ENCODE results near the gene PRRT4.

The PRRT4 gene

DNA sequence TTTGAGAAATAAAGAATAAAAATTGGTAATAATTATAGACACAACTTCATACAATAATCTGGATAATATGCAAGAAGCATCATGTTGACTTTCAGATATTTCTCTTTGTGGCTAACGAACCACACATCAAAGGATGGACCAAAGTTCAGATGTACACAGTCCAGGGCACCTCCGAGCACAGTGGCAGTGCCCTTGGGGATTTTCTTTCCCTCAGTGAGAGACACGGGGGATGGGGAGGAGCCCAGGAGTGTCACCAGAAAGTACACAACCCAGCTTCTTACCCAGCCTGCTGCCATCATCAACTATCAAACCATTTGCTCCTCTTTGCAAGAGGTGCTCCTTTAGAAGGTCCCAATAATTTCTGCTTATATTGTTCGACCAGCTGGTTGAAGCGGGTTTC, 51.0 kb downstream of the PRRT4 start:
- Histone ChIP-seq H3K27ac (no peak overlapping the region), H3K27me3 (no peaks in the 10 kb centered on the region), H3K4me3 (ENCODE audit: low read depth in 1 of 2, low read length in 1 of 2) (no peak overlapping the region), H3K9me3 (no peaks in the 10 kb centered on the region), H3K4me1 (ENCODE audit: control insufficient read depth in 1 of 2, insufficient read depth in 1 of 2, low read depth in 1 of 2, low read length in 1 of 2) (no peaks in the 10 kb centered on the region), H3K36me3 (peaks cover 50% of the 10 kb centered on the region)
- TF ChIP-seq, protein P1, sequence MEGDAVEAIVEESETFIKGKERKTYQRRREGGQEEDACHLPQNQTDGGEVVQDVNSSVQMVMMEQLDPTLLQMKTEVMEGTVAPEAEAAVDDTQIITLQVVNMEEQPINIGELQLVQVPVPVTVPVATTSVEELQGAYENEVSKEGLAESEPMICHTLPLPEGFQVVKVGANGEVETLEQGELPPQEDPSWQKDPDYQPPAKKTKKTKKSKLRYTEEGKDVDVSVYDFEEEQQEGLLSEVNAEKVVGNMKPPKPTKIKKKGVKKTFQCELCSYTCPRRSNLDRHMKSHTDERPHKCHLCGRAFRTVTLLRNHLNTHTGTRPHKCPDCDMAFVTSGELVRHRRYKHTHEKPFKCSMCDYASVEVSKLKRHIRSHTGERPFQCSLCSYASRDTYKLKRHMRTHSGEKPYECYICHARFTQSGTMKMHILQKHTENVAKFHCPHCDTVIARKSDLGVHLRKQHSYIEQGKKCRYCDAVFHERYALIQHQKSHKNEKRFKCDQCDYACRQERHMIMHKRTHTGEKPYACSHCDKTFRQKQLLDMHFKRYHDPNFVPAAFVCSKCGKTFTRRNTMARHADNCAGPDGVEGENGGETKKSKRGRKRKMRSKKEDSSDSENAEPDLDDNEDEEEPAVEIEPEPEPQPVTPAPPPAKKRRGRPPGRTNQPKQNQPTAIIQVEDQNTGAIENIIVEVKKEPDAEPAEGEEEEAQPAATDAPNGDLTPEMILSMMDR (IDR thresholded peaks at IDR 0.05) = no peak

DNA sequence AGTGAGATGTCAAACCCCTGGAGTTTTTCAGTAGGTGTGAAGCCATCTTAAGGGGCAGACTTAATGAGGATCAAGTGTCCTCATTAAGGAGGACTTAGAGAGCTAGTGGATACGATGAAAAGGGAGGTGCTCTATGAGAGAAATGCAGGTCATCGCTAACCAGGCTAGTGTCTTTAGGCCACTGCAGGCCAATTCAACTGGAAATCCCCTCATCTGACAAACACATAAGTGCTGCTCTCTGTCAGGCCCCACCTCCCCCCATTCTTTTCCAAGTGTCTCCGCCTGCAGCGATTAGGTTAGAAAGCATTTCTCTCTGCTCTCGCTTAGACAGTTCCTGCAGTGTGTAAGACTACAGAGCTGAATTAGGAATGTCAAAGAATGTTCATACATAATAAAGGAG, 51.5 kb downstream of the PRRT4 start:
- Histone ChIP-seq H3K27me3 (no peaks in the 10 kb centered on the region), H3K4me1 (ENCODE audit: control insufficient read depth in 1 of 2, insufficient read depth in 1 of 2, low read depth in 1 of 2, low read length in 1 of 2) (no peaks in the 10 kb centered on the region), H3K4me3 (ENCODE audit: low read depth in 1 of 2, low read length in 1 of 2) (no peak overlapping the region), H3K36me3 (peaks cover 50% of the 10 kb centered on the region), H3K27ac (no peak overlapping the region), H3K9me3 (no peaks in the 10 kb centered on the region)
- TF ChIP-seq, protein P1 (IDR thresholded peaks at IDR 0.05) = no peak

DNA sequence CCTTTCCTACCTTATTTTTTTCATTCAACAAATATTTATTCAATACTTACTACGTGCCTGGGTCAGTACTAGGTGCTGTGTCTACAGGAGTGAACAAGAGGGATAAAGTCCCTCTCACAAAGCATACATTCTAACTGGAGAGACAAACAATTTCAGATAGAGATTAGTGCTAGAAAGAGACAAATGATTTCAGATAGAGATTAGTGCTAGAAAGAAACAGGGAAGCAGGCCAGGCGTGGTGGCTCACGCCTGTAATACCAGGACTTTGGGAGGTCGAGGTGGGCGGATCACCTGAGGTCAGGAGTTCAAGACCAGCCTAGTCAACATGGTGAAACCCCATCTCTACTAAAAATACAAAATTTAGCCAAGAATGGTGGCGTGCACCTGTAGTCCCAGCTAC, 52.4 kb downstream of the PRRT4 start:
- Histone ChIP-seq H3K4me1 (ENCODE audit: control insufficient read depth in 1 of 2, insufficient read depth in 1 of 2, low read depth in 1 of 2, low read length in 1 of 2) (no peaks in the 10 kb centered on the region), H3K27me3 (no peaks in the 10 kb centered on the region), H3K4me3 (ENCODE audit: low read depth in 1 of 2, low read length in 1 of 2) (no peak overlapping the region), H3K36me3 (peaks cover 43% of the 10 kb centered on the region), H3K9me3 (no peaks in the 10 kb centered on the region), H3K27ac (no peak overlapping the region)
- TF ChIP-seq, protein P1 (IDR thresholded peaks at IDR 0.05) = no peak

DNA sequence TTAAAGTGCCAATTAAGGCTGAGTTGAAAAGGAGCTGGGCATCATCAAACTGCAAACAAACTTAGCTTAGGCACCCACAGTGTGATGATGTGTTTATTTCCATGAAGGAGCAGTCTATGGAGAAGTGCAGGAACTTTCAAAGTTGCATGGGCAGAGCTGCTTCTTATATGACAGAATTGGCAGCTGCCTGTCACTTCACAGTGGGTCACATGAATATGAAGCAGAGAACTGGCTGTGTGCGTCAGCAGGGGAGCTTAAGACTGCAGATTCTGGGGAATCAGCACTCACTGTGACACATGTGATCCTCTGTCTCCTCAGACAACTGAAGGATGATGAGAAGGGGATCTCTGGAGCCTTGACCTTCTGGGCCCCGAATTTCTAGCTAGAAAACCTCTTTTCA, 54.4 kb downstream of the PRRT4 start:
- H3K36me3 ChIP-seq = peaks cover 32% of the 10 kb centered on the region
- no peaks in the 10 kb centered on the region for H3K4me1 ChIP-seq (ENCODE audit: control insufficient read depth in 1 of 2, insufficient read depth in 1 of 2, low read depth in 1 of 2, low read length in 1 of 2)
- H3K27me3 ChIP-seq = no peaks in the 10 kb centered on the region
- H3K4me3 ChIP-seq (ENCODE audit: low read depth in 1 of 2, low read length in 1 of 2) = no peak overlapping the region
- H3K27ac ChIP-seq = no peak overlapping the region
- no peaks in the 10 kb centered on the region for H3K9me3 ChIP-seq
- TF ChIP-seq, protein P1 (IDR thresholded peaks at IDR 0.05) = no peak

DNA sequence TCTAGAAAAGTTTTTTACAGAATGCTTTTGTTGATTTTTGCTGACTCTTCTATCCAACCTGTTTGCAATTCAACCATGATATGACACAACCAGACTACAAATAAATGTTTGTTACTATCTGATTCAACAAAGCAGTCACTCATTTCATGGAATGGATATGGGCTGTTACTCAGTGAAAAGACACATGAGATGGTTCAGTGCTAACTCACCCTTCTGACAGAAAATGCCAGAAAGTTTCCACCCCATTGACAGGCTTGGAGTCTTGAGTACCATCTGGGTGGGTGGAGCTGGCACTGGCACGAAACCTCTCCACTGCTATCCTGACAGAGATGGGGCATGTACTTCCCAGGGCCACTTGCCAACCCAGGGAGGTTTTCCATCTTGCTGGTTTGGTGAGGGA, 57.3 kb downstream of the PRRT4 start:
- no peak overlapping the region for H3K27ac ChIP-seq
- no peaks in the 10 kb centered on the region for H3K9me3 ChIP-seq
- peaks cover 14% of the 10 kb centered on the region for H3K36me3 ChIP-seq
- TF ChIP-seq, protein P1 (IDR thresholded peaks at IDR 0.05) = no peak
- no peak overlapping the region for H3K4me3 ChIP-seq (ENCODE audit: low read depth in 1 of 2, low read length in 1 of 2)
- H3K4me1 ChIP-seq (ENCODE audit: control insufficient read depth in 1 of 2, insufficient read depth in 1 of 2, low read depth in 1 of 2, low read length in 1 of 2) = no peaks in the 10 kb centered on the region
- no peaks in the 10 kb centered on the region for H3K27me3 ChIP-seq

DNA sequence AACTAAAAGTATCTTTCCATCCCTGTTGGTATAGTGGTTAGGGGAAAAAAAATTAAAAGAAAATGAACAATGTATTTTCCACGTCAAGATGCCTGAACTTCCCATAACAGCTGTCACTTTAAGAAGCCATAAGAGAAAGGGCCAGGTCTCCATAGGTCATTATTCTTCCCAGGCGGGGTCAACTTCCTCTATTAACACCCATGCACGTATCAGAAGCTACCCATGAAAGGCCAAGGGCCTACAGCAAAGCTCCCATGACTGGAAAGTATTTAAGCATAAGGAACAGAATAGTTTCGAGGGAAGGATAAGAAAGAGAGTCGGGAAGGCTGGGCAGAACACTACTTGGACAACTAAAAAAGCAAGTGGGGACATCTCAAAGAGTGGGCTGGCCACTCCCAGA, 57.8 kb downstream of the PRRT4 start:
- H3K27me3 ChIP-seq = no peaks in the 10 kb centered on the region
- H3K36me3 ChIP-seq = peaks cover 14% of the 10 kb centered on the region
- H3K9me3 ChIP-seq = no peaks in the 10 kb centered on the region
- no peak overlapping the region for H3K27ac ChIP-seq
- no peaks in the 10 kb centered on the region for H3K4me1 ChIP-seq (ENCODE audit: control insufficient read depth in 1 of 2, insufficient read depth in 1 of 2, low read depth in 1 of 2, low read length in 1 of 2)
- no peak overlapping the region for H3K4me3 ChIP-seq (ENCODE audit: low read depth in 1 of 2, low read length in 1 of 2)
- TF ChIP-seq, protein P1 (IDR thresholded peaks at IDR 0.05) = no peak

Measured in neutrophil (primary cell).